Liver (tissue), 9 donors: ENCODE data around the gene PTCH2. TPM values are rescaled to one million over a fixed set of nuclear protein-coding genes. Genes with fewer than 3 reads are reported as not detected.

ENCODE experiments used
- DNase-seq: peaks from one replicate; pipeline ENCODE4 v3.0.0-alpha.2; 2017; ENCODE audit warnings: low spot score
- H3K27ac ChIP-seq, 2 donors: one replicate each; pipeline ENCODE4 v1.7.0; 2013; ENCODE audit warnings: inconsistent platforms in 2 of 2, low read length in 2 of 2, control low read depth in 1 of 2, low read depth in 1 of 2, mild to moderate bottlenecking in 1 of 2
- H3K27me3 ChIP-seq, 4 donors: one replicate each; pipeline versions ENCODE4 v1.6.1 to v1.7.0; 2013; ENCODE audit warnings: low read length in 3 of 4, inconsistent platforms in 1 of 4, mild to moderate bottlenecking in 1 of 4, moderate library complexity in 1 of 4; ENCODE audit not compliant: control insufficient read depth in 4 of 4, insufficient read depth in 4 of 4
- H3K36me3 ChIP-seq, 4 donors: one replicate each; pipeline versions ENCODE4 v1.6.1 to v1.7.0; 2013; ENCODE audit warnings: low read length in 3 of 4, mild to moderate bottlenecking in 3 of 4, low read depth in 1 of 4, moderate library complexity in 1 of 4; ENCODE audit not compliant: control insufficient read depth in 4 of 4, insufficient read depth in 3 of 4
- H3K4me1 ChIP-seq, 4 donors: one replicate each; pipeline versions ENCODE4 v1.6.1 to v1.7.0; 2013; ENCODE audit warnings: low read length in 3 of 4, mild to moderate bottlenecking in 3 of 4, moderate library complexity in 1 of 4; ENCODE audit not compliant: control insufficient read depth in 4 of 4, insufficient read depth in 4 of 4
- H3K4me3 ChIP-seq, 3 donors: one replicate each; pipeline versions ENCODE4 v1.6.1 to v1.7.0; 2013; ENCODE audit warnings: low read length in 3 of 3, control low read depth in 1 of 3, low read depth in 1 of 3, mild to moderate bottlenecking in 1 of 3
- H3K9ac ChIP-seq, 2 donors: one replicate each; pipeline ENCODE4 v1.7.0; 2013; ENCODE audit warnings: low read length in 2 of 2, mild to moderate bottlenecking in 2 of 2, moderate library complexity in 2 of 2, control low read depth in 1 of 2, low read depth in 1 of 2
- H3K9me3 ChIP-seq, 4 donors: one replicate each; pipeline versions ENCODE4 v1.6.1 to v1.7.0; 2013; ENCODE audit warnings: low read length in 3 of 4; ENCODE audit not compliant: control insufficient read depth in 4 of 4
- EGR1 ChIP-seq, 2 donors: IDR thresholded peaks; 2 replicates each; pipeline ENCODE4 v1.6.1; 2016 to 2018; ENCODE audit warnings: antibody characterized with exemption in 2 of 2, low read depth in 2 of 2
- FOXA1 ChIP-seq: IDR thresholded peaks from 2 replicates; pipeline ENCODE4 v1.6.1; 2016; ENCODE audit warnings: antibody characterized with exemption
- FOXA2 ChIP-seq: IDR thresholded peaks from 2 replicates; pipeline ENCODE4 v1.6.1; 2016; ENCODE audit warnings: antibody characterized with exemption
- GABPA ChIP-seq, 2 donors: IDR thresholded peaks in 1 of 2; conservative IDR thresholded peaks in 1 of 2; 2 replicates each; pipeline ENCODE4 v1.6.1; 2016; ENCODE audit warnings: antibody characterized with exemption in 2 of 2, mild to moderate bottlenecking in 1 of 2, moderate library complexity in 1 of 2
- HNF4A ChIP-seq, 2 donors: conservative IDR thresholded peaks; 2 replicates each; pipeline ENCODE4 v1.6.1; 2016; ENCODE audit warnings: antibody characterized with exemption in 2 of 2, mild to moderate bottlenecking in 2 of 2
- HNF4G ChIP-seq: IDR thresholded peaks from 2 replicates; pipeline ENCODE4 v1.6.1; 2016; ENCODE audit warnings: antibody characterized with exemption
- JUND ChIP-seq, 2 donors: IDR thresholded peaks; 2 replicates each; pipeline ENCODE4 v1.6.1; 2016; ENCODE audit warnings: antibody characterized with exemption in 2 of 2
- NR2F2 ChIP-seq: IDR thresholded peaks from 2 replicates; pipeline ENCODE4 v1.6.1; 2016; ENCODE audit warnings: antibody characterized with exemption
- RAD21 ChIP-seq, 2 donors: IDR thresholded peaks; 2 replicates each; pipeline ENCODE4 v1.6.1; 2016; ENCODE audit warnings: antibody characterized with exemption in 2 of 2, mild to moderate bottlenecking in 2 of 2
- RXRA ChIP-seq, 2 donors: IDR thresholded peaks; 2 replicates each; pipeline ENCODE4 v1.6.1; 2017 to 2018; ENCODE audit warnings: antibody characterized with exemption in 2 of 2, mild to moderate bottlenecking in 1 of 2
- SP1 ChIP-seq: IDR thresholded peaks from 2 replicates; pipeline ENCODE4 v1.6.1; 2018; ENCODE audit warnings: antibody characterized with exemption, mild to moderate bottlenecking
- TAF1 ChIP-seq: conservative IDR thresholded peaks from 2 replicates; pipeline ENCODE4 v1.6.1; 2016; ENCODE audit warnings: antibody characterized with exemption, mild to moderate bottlenecking
- YY1 ChIP-seq: IDR thresholded peaks from 2 replicates; pipeline ENCODE4 v1.6.1; 2016; ENCODE audit warnings: antibody characterized with exemption, mild to moderate bottlenecking
- WGBS: extraction: QIAGEN DNeasy Blood & Tissue Kit; methylation state at CpG from one replicate; pipeline ENCODE4 v1.1.7; 2013; 5-methylcytosine and 5-hydroxymethylcytosine counted together
- polyA plus RNA-seq, 2 donors: library from polyadenylated mRNA; stranded (reverse) in 1 of 2; unstranded in 1 of 2; fragments of 200-250 nt in 1 of 2; fragments of >200 nt in 1 of 2; fragmentation: Nextera tagmentation in 1 of 2; extraction: Ambion mirVana in 1 of 2; gene quantifications; one replicate each; pipeline versions ENCODE4 v1.2.1 to v1.2.3, GENCODE V29; 2013 to 2015
- total RNA-seq, 2 donors: library from RNA; depleted of rRNA; stranded (reverse); fragments of >200 nt; gene quantifications; one replicate each; pipeline ENCODE4 v1.2.3, GENCODE V29; 2014
- TF ChIP-seq, protein P1 (sequence below): IDR thresholded peaks from 2 replicates; pipeline ENCODE4 v1.6.1; 2016; ENCODE audit warnings: antibody characterized with exemption
- TF ChIP-seq, protein P2 (sequence below): fragments of 150-350 bp; IDR thresholded peaks from 2 replicates; pipeline ENCODE4 v1.5.1; 2017; ENCODE audit warnings: improper control_type of control experiment, low read depth, low read length; ENCODE audit not compliant: missing input control
- TF ChIP-seq, protein P3 (sequence below): IDR thresholded peaks from 2 replicates; pipeline ENCODE4 v1.6.1; 2016; ENCODE audit warnings: antibody characterized with exemption, mild to moderate bottlenecking
- TF ChIP-seq, protein P4 (sequence below): IDR thresholded peaks from 2 replicates; pipeline ENCODE4 v1.6.1; 2016; ENCODE audit warnings: antibody characterized with exemption
- TF ChIP-seq, protein P5 (sequence below): IDR thresholded peaks from 2 replicates; pipeline ENCODE4 v1.6.1; 2016; ENCODE audit warnings: antibody characterized with exemption
- donor health status: healthy.
- donor health status: healthy.
- donor health status: healthy.
- donor health status: healthy.
- donor health status: healthy.

The PTCH2 gene, protein sequence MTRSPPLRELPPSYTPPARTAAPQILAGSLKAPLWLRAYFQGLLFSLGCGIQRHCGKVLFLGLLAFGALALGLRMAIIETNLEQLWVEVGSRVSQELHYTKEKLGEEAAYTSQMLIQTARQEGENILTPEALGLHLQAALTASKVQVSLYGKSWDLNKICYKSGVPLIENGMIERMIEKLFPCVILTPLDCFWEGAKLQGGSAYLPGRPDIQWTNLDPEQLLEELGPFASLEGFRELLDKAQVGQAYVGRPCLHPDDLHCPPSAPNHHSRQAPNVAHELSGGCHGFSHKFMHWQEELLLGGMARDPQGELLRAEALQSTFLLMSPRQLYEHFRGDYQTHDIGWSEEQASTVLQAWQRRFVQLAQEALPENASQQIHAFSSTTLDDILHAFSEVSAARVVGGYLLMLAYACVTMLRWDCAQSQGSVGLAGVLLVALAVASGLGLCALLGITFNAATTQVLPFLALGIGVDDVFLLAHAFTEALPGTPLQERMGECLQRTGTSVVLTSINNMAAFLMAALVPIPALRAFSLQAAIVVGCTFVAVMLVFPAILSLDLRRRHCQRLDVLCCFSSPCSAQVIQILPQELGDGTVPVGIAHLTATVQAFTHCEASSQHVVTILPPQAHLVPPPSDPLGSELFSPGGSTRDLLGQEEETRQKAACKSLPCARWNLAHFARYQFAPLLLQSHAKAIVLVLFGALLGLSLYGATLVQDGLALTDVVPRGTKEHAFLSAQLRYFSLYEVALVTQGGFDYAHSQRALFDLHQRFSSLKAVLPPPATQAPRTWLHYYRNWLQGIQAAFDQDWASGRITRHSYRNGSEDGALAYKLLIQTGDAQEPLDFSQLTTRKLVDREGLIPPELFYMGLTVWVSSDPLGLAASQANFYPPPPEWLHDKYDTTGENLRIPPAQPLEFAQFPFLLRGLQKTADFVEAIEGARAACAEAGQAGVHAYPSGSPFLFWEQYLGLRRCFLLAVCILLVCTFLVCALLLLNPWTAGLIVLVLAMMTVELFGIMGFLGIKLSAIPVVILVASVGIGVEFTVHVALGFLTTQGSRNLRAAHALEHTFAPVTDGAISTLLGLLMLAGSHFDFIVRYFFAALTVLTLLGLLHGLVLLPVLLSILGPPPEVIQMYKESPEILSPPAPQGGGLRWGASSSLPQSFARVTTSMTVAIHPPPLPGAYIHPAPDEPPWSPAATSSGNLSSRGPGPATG
- under 1 TPM; 0.14 to 0.17 TPM for total RNA-seq
- under 1 TPM; 0.15 to 0.24 TPM for polyA plus RNA-seq

DNA sequence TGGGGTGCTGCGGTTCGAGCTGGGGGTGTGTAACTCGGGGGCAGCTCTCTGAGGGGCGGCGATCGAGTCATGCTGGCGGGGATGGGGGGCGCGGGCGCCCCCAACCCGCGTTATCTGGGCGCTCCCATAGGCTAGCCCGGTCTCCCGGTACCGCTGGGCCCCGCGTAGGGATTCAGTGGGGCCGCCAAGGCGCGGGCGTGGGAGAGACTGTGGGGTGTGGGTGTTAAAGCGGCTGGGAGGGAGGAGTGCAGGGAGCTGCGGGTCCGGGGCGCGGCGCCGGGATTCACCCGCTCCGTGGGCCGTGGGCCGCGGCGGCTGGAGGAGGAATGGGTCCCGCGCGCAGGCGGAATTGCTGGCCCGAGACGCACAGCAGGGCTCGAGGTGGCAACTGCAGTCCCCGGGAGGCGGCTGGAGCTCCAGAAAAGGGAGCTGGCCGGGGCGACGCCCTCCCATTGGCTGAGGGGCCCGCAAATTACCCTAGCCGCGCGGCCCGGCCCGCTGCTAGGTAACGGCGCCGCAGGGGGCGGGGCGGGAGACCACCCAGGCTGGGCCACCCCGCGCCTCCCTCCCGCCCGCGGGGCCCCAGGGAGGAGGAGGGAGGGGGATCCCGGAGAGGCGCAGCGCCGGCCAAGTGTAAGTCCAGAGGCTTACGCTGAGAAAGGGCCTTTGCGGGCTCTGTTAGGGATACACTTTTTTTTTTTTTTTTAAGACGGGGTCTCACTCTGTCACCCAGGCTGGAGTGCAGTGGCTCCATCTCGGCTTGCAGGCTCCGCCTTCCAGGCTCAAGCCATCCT is at the start of gene PTCH2:
PTCH2 (minus strand) TSS at position 392 of the 794 bp plus-strand sequence; CDS start at position 71, 321 bp downstream.
- peak within 1 kb of the TSS in 1 of 3 donors; percentile 45 for H3K4me3 ChIP-seq
- no peak within 1 kb of the TSS for H3K27ac ChIP-seq
- no peaks in the 10 kb centered on the region for H3K27me3 ChIP-seq
- H3K36me3 ChIP-seq, result no peaks in the 10 kb centered on the region
- TF ChIP-seq SP1 (no peak), TAF1 (no peak), FOXA1 (no peak), RAD21 (IDR thresholded peaks at IDR 0.05) (no peak), NR2F2 (no peak), HNF4G (no peak), HNF4A (conservative IDR thresholded peaks at IDR 0.05) (no peak), JUND (IDR thresholded peaks at IDR 0.05) (no peak), GABPA (IDR thresholded peaks at IDR 0.05 in 1 of 2, conservative IDR thresholded peaks at IDR 0.05 in 1 of 2) (no peak), EGR1 (IDR thresholded peaks at IDR 0.05; ENCODE audit: low read depth in 2 of 2) (no peak), FOXA2 (no peak), RXRA (IDR thresholded peaks at IDR 0.05) (no peak), YY1 (no peak)
- TF ChIP-seq, protein P1, sequence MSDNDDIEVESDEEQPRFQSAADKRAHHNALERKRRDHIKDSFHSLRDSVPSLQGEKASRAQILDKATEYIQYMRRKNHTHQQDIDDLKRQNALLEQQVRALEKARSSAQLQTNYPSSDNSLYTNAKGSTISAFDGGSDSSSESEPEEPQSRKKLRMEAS, result no peak
- TF ChIP-seq, protein P2, sequence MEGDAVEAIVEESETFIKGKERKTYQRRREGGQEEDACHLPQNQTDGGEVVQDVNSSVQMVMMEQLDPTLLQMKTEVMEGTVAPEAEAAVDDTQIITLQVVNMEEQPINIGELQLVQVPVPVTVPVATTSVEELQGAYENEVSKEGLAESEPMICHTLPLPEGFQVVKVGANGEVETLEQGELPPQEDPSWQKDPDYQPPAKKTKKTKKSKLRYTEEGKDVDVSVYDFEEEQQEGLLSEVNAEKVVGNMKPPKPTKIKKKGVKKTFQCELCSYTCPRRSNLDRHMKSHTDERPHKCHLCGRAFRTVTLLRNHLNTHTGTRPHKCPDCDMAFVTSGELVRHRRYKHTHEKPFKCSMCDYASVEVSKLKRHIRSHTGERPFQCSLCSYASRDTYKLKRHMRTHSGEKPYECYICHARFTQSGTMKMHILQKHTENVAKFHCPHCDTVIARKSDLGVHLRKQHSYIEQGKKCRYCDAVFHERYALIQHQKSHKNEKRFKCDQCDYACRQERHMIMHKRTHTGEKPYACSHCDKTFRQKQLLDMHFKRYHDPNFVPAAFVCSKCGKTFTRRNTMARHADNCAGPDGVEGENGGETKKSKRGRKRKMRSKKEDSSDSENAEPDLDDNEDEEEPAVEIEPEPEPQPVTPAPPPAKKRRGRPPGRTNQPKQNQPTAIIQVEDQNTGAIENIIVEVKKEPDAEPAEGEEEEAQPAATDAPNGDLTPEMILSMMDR, result no peak
- TF ChIP-seq, protein P3, sequence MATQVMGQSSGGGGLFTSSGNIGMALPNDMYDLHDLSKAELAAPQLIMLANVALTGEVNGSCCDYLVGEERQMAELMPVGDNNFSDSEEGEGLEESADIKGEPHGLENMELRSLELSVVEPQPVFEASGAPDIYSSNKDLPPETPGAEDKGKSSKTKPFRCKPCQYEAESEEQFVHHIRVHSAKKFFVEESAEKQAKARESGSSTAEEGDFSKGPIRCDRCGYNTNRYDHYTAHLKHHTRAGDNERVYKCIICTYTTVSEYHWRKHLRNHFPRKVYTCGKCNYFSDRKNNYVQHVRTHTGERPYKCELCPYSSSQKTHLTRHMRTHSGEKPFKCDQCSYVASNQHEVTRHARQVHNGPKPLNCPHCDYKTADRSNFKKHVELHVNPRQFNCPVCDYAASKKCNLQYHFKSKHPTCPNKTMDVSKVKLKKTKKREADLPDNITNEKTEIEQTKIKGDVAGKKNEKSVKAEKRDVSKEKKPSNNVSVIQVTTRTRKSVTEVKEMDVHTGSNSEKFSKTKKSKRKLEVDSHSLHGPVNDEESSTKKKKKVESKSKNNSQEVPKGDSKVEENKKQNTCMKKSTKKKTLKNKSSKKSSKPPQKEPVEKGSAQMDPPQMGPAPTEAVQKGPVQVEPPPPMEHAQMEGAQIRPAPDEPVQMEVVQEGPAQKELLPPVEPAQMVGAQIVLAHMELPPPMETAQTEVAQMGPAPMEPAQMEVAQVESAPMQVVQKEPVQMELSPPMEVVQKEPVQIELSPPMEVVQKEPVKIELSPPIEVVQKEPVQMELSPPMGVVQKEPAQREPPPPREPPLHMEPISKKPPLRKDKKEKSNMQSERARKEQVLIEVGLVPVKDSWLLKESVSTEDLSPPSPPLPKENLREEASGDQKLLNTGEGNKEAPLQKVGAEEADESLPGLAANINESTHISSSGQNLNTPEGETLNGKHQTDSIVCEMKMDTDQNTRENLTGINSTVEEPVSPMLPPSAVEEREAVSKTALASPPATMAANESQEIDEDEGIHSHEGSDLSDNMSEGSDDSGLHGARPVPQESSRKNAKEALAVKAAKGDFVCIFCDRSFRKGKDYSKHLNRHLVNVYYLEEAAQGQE, result no peak
- TF ChIP-seq, protein P4, sequence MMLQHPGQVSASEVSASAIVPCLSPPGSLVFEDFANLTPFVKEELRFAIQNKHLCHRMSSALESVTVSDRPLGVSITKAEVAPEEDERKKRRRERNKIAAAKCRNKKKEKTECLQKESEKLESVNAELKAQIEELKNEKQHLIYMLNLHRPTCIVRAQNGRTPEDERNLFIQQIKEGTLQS, result no peak
- TF ChIP-seq, protein P5, sequence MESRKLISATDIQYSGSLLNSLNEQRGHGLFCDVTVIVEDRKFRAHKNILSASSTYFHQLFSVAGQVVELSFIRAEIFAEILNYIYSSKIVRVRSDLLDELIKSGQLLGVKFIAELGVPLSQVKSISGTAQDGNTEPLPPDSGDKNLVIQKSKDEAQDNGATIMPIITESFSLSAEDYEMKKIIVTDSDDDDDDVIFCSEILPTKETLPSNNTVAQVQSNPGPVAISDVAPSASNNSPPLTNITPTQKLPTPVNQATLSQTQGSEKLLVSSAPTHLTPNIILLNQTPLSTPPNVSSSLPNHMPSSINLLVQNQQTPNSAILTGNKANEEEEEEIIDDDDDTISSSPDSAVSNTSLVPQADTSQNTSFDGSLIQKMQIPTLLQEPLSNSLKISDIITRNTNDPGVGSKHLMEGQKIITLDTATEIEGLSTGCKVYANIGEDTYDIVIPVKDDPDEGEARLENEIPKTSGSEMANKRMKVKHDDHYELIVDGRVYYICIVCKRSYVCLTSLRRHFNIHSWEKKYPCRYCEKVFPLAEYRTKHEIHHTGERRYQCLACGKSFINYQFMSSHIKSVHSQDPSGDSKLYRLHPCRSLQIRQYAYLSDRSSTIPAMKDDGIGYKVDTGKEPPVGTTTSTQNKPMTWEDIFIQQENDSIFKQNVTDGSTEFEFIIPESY, result no peak
- WGBS, result 4% methylated on average over 72 of the region's 72 CpGs
- H3K4me1 ChIP-seq, result peaks cover 0 to 8% (median 6%) of the 10 kb centered on the region in 4 donors
- DNase-seq, result peak; percentile 72
- H3K9ac ChIP-seq, result no peak within 1 kb of the TSS
- H3K9me3 ChIP-seq, result no peaks in the 10 kb centered on the region
